GM12878 (cell line): Measurements from ENCODE around the gene KLF8. TPM values are rescaled to one million over a fixed set of nuclear protein-coding genes. Genes with fewer than 3 reads are reported as not detected.

Experiments
- ATAC-seq: fragments of 200-7000 bp; cut with Tn5 transposase; 3 replicates; pipeline ENCODE4 v1.9.1; 2020; ENCODE audit warnings: mild to moderate bottlenecking, moderate library complexity
- BruUV-seq: library from RNA; stranded (reverse); fragments of 400-500 nt; replicated peaks from 2 replicates; lab custom pipeline; 2021; lab: Mats Ljungman, UMichigan
- CTCF ChIA-PET: fragments of 300-600 bp; sonication (Branson Sonifier 250); formaldehyde crosslinking; extraction: SDS; loops from one replicate; lab custom pipeline; 2021; ENCODE audit warnings: inconsistent platforms; lab: Yijun Ruan, JAX
- POLR2A ChIA-PET: fragments of 350-600 bp; formaldehyde crosslinking; extraction: SDS; loops from one replicate; lab custom pipeline; 2021; ENCODE audit warnings: inconsistent platforms; lab: Charles Lee
- RAD21 ChIA-PET: fragments of 300-600 bp; sonication (Branson Sonifier 250); formaldehyde crosslinking; loops from one replicate; lab custom pipeline; 2023; ENCODE audit warnings: antibody characterized with exemption; ENCODE audit not compliant: unreplicated experiment; lab: Charles Lee
- SMC1A ChIA-PET: fragments of 300-600 bp; sonication (Branson Sonifier 250); formaldehyde crosslinking; loops from one replicate; lab custom pipeline; 2023; ENCODE audit not compliant: unreplicated experiment, uncharacterized antibody; lab: Charles Lee
- DNase-seq: peaks from one replicate; pipeline ENCODE4 v3.0.0-alpha.2; 2011; ENCODE audit warnings: low read depth, low spot score
- FAIRE-seq: peaks from 3 replicates; lab custom pipeline; 2011; peaks lifted over from hg19 to GRCh38; lab: Jason Lieb, UNC
- H2AFZ ChIP-seq: 2 replicates; pipeline ENCODE4 v1.6.0; 2011; ENCODE audit warnings: low read depth, low read length, control low read depth; ENCODE audit not compliant: control insufficient read depth
- H3K27ac ChIP-seq: 2 replicates; pipeline ENCODE4 v1.5.1; 2011; ENCODE audit warnings: control low read depth; ENCODE audit not compliant: control insufficient read depth, insufficient read depth
- H3K27me3 ChIP-seq, 2 experiments: replicated peaks in 1 of 2; 2 replicates each; pipeline versions ENCODE4 v1.6.0 to v1.6.1; 2011; ENCODE audit warnings: low read length in 1 of 2; ENCODE audit not compliant: control insufficient read depth in 2 of 2, insufficient read depth in 2 of 2
- H3K36me3 ChIP-seq, 2 experiments: 2 replicates each; pipeline ENCODE4 v1.5.1; 2011; ENCODE audit warnings: low read length in 1 of 2; ENCODE audit not compliant: control insufficient read depth in 2 of 2, insufficient read depth in 2 of 2
- H3K4me1 ChIP-seq: 2 replicates; pipeline ENCODE4 v1.6.1; 2011; ENCODE audit warnings: mild to moderate bottlenecking, low read length, moderate library complexity, mixed read lengths; ENCODE audit not compliant: control insufficient read depth, insufficient read depth
- H3K4me2 ChIP-seq: 2 replicates; pipeline ENCODE4 v1.6.0; 2011; ENCODE audit warnings: control low read depth; ENCODE audit not compliant: control insufficient read depth, insufficient read depth
- H3K4me3 ChIP-seq: fragments of 200-600 bp; sonication (generic); 2 replicates; pipeline ENCODE4 v1.5.1; 2016
- H3K79me2 ChIP-seq: 2 replicates; pipeline ENCODE4 v1.6.0; 2011; ENCODE audit warnings: low read length; ENCODE audit not compliant: control insufficient read depth, insufficient read depth
- H3K9ac ChIP-seq: 2 replicates; pipeline ENCODE4 v1.8.0; 2011; ENCODE audit warnings: low read length, control low read depth, mixed read lengths; ENCODE audit not compliant: control insufficient read depth, insufficient read depth
- H3K9me3 ChIP-seq: replicated peaks from 3 replicates; pipeline ENCODE4 v1.5.1; 2011; ENCODE audit warnings: mild to moderate bottlenecking, low read length; ENCODE audit not compliant: control insufficient read depth, insufficient read depth
- H4K20me1 ChIP-seq: 2 replicates; pipeline ENCODE4 v1.6.0; 2011; ENCODE audit not compliant: control insufficient read depth, insufficient read depth
- CTCF ChIP-seq, 3 experiments: IDR thresholded peaks in 2 of 3; conservative IDR thresholded peaks in 1 of 3; 2 replicates each; pipeline ENCODE4 v1.5.1; 2011; ENCODE audit warnings: low read depth in 3 of 3, low read length in 3 of 3, mild to moderate bottlenecking in 3 of 3, control low read depth in 2 of 3, moderate library complexity in 2 of 3, inconsistent platforms in 1 of 3, mixed read lengths in 1 of 3; ENCODE audit not compliant: control insufficient read depth in 2 of 3, insufficient read depth in 1 of 3; ENCODE audit errors: extremely low read depth in 1 of 3
- ETV6 ChIP-seq, 2 experiments: fragments of 450-650 bp in 1 of 2; IDR thresholded peaks in 1 of 2; conservative IDR thresholded peaks in 1 of 2; 2 replicates each; pipeline ENCODE4 v1.6.1; 2014; ENCODE audit warnings: antibody characterized with exemption in 1 of 2, borderline replicate concordance in 1 of 2, low read depth in 1 of 2, mild to moderate bottlenecking in 1 of 2, moderate library complexity in 1 of 2
- FOXK2 ChIP-seq: fragments of 450-650 bp; IDR thresholded peaks from 2 replicates; pipeline ENCODE4 v1.6.1; 2017; ENCODE audit warnings: mild to moderate bottlenecking, moderate library complexity
- IKZF2 ChIP-seq, 2 experiments: fragments of 450-650 bp; IDR thresholded peaks; 2 replicates each; pipeline ENCODE4 v1.6.1; 2017; ENCODE audit warnings: mild to moderate bottlenecking in 2 of 2, moderate library complexity in 2 of 2
- MLLT1 ChIP-seq: fragments of 450-650 bp; IDR thresholded peaks from 2 replicates; pipeline ENCODE4 v1.6.1; 2016; ENCODE audit warnings: mild to moderate bottlenecking
- MTA2 ChIP-seq: fragments of 450-650 bp; IDR thresholded peaks from 2 replicates; pipeline ENCODE4 v1.6.1; 2016; ENCODE audit warnings: low read depth, mild to moderate bottlenecking, moderate library complexity
- NFYB ChIP-seq: IDR thresholded peaks from 2 replicates; pipeline ENCODE4 v1.6.1; 2011; ENCODE audit warnings: low read depth, mild to moderate bottlenecking, low read length, improper control_type of control experiment, moderate library complexity; ENCODE audit not compliant: insufficient read depth
- PKNOX1 ChIP-seq: fragments of 450-650 bp; IDR thresholded peaks from 2 replicates; pipeline ENCODE4 v1.6.1; 2016; ENCODE audit warnings: mild to moderate bottlenecking
- WGBS: methylation state at CpG from one replicate; pipeline ENCODE4 v1.1.6; 2016; ENCODE audit warnings: low lambda C conversion rate; ENCODE audit not compliant: insufficient replicate concordance, insufficient coverage; ENCODE audit errors: missing lambda C conversion rate; 5-methylcytosine and 5-hydroxymethylcytosine counted together
- in situ Hi-C: fragments of 300-500 bp; cut with MboI; formaldehyde crosslinking; loops from 9 replicates; pipeline ENCODE4 v1.14.3; 2018; ENCODE audit warnings: mixed read lengths
- intact Hi-C: fragments of 100-400 bp; cut with micrococcal nuclease; formaldehyde crosslinking; loops from one replicate; pipeline ENCODE4 v1.14.2; 2022; ENCODE audit not compliant: unreplicated experiment
- polyA plus RNA-seq, 11 experiments: library from polyadenylated mRNA; depleted of rRNA in 4 of 11; unstranded in 6 of 11; stranded (reverse) in 5 of 11; fragments of >200 nt; fragmentation: Nextera tagmentation in 4 of 11; fragmentation: Illumina TruSeq in 1 of 11; extraction: Ambion mirVana in 4 of 11; extraction: Trizol in 1 of 11; gene quantifications; 1 replicate in 1 of 11; 2 replicates in 10 of 11; pipeline versions ENCODE4 v1.2.1 to v1.2.3, GENCODE V29; 2011 to 2016; ENCODE audit warnings: inconsistent platforms in 2 of 11, missing spikeins in 2 of 11, low read depth in 1 of 11
- total RNA-seq, 4 experiments: library from RNA; depleted of rRNA in 3 of 4; stranded (reverse); fragments of >200 nt in 3 of 4; fragmentation: Illumina TruSeq in 1 of 4; extraction: Trizol in 1 of 4; gene quantifications; 2 replicates each; pipeline versions ENCODE4 v1.2.1 to v1.2.3, GENCODE V29; 2013 to 2021

KLF8 gene
- total and polyA plus RNA-seq, 10 of the 15 experiments (the other 5 are each of a cell fraction or from before 2014, with no cell fraction given), result 0.31 to 27.3 (median 0.99) TPM

GRCh38 chrX:56233682-56234081 is 1.5 kb downstream of the KLF8 start:
- no peaks in the 10 kb centered on the region for H3K36me3 ChIP-seq
- ChIA-PET RAD21 (interaction anchor here (1.0 to 2.6 kb wide), 14 partner anchors 10 to 1594 kb away, joined by 3 to 24 read pairs (median 4); partner anchors contain the start of gene RRAGB), SMC1A (interaction anchor here (0.9 to 4.0 kb wide), 9 partner anchors 8 to 782 kb away, joined by 3 to 26 read pairs (median 4); partner anchors contain the start of gene MAGEH1), CTCF (interaction anchor here (0.7 to 8.6 kb wide), 11 partner anchors 9 to 516 kb away, joined by 3 to 58 read pairs (median 4); partner anchors contain the start of gene RRAGB), POLR2A (interaction anchor here (1.0 to 1.5 kb wide), 6 partner anchors 9 to 781 kb away, joined by 3 to 5 read pairs (median 3); partner anchors contain the start of genes MAGEH1, NBDY and USP51)
- under 1% methylated on average over 8 of the region's 8 CpGs for WGBS
- no peaks in the 10 kb centered on the region for H4K20me1 ChIP-seq
- H3K27ac ChIP-seq, result no peak overlapping the region
- peak overlapping the region; percentile 30; the same call in 1 of the 2 replicates for H3K4me2 ChIP-seq
- ATAC-seq (peak; percentile 93), DNase-seq (peak; percentile 60), FAIRE-seq (no peak)
- no peak overlapping the region for H3K9ac ChIP-seq
- TF ChIP-seq PKNOX1 (peak; percentile 45; the same call in 1 of the 2 replicates), NFYB (0 out of 2 replicates have a peak, but pooled peaks have one; percentile 14), FOXK2 (no peak), IKZF2 (IDR thresholded peaks at IDR 0.05) (peak in 1 of 2 experiments; percentile 13; a peak in 1 of 4 replicates), MLLT1 (0 out of 2 replicates have a peak, but pooled peaks have one; percentile 66), ETV6 (conservative IDR thresholded peaks at IDR 0.05 in 1 of 2, IDR thresholded peaks at IDR 0.05 in 1 of 2; ENCODE audit: borderline replicate concordance in 1 of 2, low read depth in 1 of 2) (no peak), CTCF (IDR thresholded peaks at IDR 0.05 in 2 of 3, conservative IDR thresholded peaks at IDR 0.05 in 1 of 3; ENCODE audit: control insufficient read depth in 2 of 3, extremely low read depth in 1 of 3, insufficient read depth in 1 of 3, low read depth in 3 of 3, low read length in 3 of 3) (peak in 2 of 3 experiments; percentile 7 to 18; a peak in 2 of 6 replicates), MTA2 (no peak)
- intact Hi-C loops (loop anchor here (5.0 kb wide), 2 partner anchors 316 to 516 kb away; partner anchors contain the start of gene RRAGB), in situ Hi-C loops (loop anchor here (25.0 kb wide), 2 partner anchors 746 to 1071 kb away; partner anchors contain the start of gene USP51)
- no TSS peak for BruUV-seq
- H3K79me2 ChIP-seq, result no peaks in the 10 kb centered on the region
- no peak overlapping the region for H2AFZ ChIP-seq
- H3K27me3 ChIP-seq, result no peaks in the 10 kb centered on the region
- H3K4me1 ChIP-seq, result no peaks in the 10 kb centered on the region
- H3K4me3 ChIP-seq, result peak overlapping the region; percentile 49; the same call in 1 of the 2 replicates
- no peaks in the 10 kb centered on the region for H3K9me3 ChIP-seq
